HG03378 (cell line): ENCODE measurements around the gene USP6NL.
"Not testable (repeated sequence)": the region's sequence is repeated elsewhere in the genome, so short reads cannot be mapped to it uniquely, and the experiment has no call there.

Experiments used
- ATAC-seq: cut with Tn5 transposase; IDR thresholded peaks from one replicate; pipeline ENCODE4 v1.9.1; 2021; ENCODE audit warnings: mild to moderate bottlenecking, moderate library complexity; ENCODE audit not compliant: unreplicated experiment

The USP6NL gene

GRCh38 chr10:11611248-11612020, at the start of gene USP6NL:
Gene USP6NL, minus strand, starts transcription at chr10:11611650. Its CDS starts 14,016 bp downstream, at chr10:11597634.
- ATAC-seq = peak; percentile 23

- ATAC-seq = no peak
Measured at GRCh38 chr10:11658801-11659368, 47.4 kb upstream of the USP6NL start.

- no peak for ATAC-seq
Measured at GRCh38 chr10:11655836-11656235, 44.4 kb upstream of the USP6NL start.

GRCh38 chr10:11654659-11655058, 43.2 kb upstream of the USP6NL start:
- ATAC-seq = no peak

- ATAC-seq = no peak
Measured at GRCh38 chr10:11653758-11654471, 42.5 kb upstream of the USP6NL start.

GRCh38 chr10:11647676-11648075, 36.2 kb upstream of the USP6NL start:
- ATAC-seq = no peak

- no peak for ATAC-seq
Measured at GRCh38 chr10:11646450-11646849, 35.0 kb upstream of the USP6NL start.

- ATAC-seq = no peak
Measured at GRCh38 chr10:11643039-11643438, 31.6 kb upstream of the USP6NL start.

- peak; percentile 46 for ATAC-seq
Measured at GRCh38 chr10:11642566-11642965, 31.1 kb upstream of the USP6NL start.

- no peak for ATAC-seq
Measured at GRCh38 chr10:11639849-11640764, 28.7 kb upstream of the USP6NL start.

GRCh38 chr10:11639362-11639761, 27.9 kb upstream of the USP6NL start:
- ATAC-seq = no peak

GRCh38 chr10:11638055-11638698, 26.7 kb upstream of the USP6NL start:
- ATAC-seq = peak; percentile 94

GRCh38 chr10:11636697-11637303, 25.4 kb upstream of the USP6NL start:
- no peak for ATAC-seq

- peak; percentile 99 for ATAC-seq
Measured at GRCh38 chr10:11631890-11632587, 20.6 kb upstream of the USP6NL start.

- ATAC-seq = no peak
Measured at GRCh38 chr10:11631291-11631690, 19.8 kb upstream of the USP6NL start.

GRCh38 chr10:11629731-11630130, 18.3 kb upstream of the USP6NL start:
- no peak for ATAC-seq

- not testable (repeated sequence) for ATAC-seq
Measured at GRCh38 chr10:11627941-11628340, 16.5 kb upstream of the USP6NL start.

GRCh38 chr10:11626071-11626470, 14.6 kb upstream of the USP6NL start:
- ATAC-seq = no peak

- peak; percentile 93 for ATAC-seq
Measured at GRCh38 chr10:11625019-11625735, 13.7 kb upstream of the USP6NL start.
